Stimulated activated CD4-positive, alpha-beta T cell treated with anti-CD3 and anti-CD28 coated beads, Interleukin-2, amount 100 ng/mL, for 48 hours (primary cell): Measurements from ENCODE around the gene NFYC.

Experiments
- DNase-seq, 2 donors: peaks; one replicate each; pipeline ENCODE4 v3.0.0-alpha.2; 2020

The NFYC gene

GRCh38 chr1:40798366-40799281, 107.1 kb downstream of the NFYC start:
- no peak for DNase-seq

DNA sequence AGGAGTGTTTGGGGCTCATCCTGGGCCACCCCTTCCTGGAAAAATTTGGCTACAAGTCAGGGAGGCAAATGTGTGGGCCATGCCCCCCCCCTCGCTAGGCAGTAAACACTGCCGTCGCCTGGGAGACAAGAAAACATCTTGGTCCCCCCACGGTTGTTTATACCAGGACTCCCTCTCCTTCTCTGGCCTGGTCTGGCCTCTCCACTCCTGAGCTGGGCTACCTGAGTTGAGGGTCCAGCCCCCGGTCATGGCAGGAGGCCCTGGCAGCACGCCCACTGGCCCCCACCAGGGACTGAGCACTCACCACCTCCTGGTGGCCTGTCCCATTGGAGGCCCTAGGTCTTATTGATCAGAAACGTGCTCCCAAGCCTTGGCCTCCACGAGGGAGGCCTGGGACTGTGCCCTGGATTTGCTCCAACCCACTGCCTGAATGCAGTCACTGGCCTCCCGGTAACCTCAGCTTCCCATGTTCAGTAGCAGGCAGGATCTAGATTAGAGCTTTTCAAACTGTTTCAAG, 107.9 kb downstream of the NFYC start:
- no peak for DNase-seq

DNA sequence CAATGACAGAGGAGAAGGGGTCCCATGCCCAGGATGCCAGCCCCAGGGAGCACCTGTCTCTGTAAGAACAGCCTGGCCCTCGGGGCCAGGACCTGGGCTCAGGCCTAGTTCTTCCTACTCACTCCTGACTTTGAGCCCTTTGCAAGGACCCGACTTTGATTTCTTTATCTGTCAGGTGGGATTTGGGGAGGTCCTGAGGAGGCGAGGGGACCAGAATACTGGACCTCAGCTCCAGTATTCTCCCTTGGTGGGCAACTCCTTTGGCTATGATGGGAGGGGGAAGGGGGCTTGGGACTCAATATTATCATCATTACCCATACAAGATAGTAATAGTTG, 110.2 kb downstream of the NFYC start:
- DNase-seq, result no peak

DNA sequence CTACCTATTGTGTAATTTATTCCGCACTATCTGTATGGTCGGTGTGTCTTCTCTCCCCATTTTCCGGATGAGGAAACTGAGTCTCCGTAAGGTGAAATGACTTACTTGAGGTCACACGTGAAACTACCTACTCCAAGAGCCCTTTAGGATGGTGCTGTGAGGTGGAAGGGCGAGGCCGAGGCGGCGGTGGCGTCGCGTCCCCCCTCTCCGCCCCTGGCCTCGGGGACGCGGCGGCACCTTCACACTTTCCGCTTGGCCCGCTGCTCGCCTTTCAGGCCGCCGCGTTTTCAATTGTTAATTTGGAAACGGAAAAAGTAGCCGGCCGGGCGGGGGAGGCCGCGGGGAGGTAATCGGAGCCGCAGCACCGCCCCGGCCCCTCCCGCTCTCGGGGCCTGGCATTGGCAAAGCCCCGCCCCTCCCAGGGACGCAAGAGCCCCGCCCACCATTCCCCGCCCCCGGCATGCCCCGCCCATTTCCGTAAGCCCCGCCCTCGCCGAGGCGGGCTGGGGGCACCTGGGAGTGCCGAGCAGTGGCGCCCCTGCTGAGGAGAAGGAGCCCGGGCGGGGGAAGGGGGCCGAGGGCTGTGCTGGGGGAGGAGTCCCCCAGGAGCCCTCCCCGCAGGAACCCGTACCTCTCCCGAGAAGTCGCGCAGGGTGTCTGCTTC, 110.7 kb downstream of the NFYC start:
- DNase-seq, result peak; percentile 72 to 84

GRCh38 chr1:40802742-40803113, 111.2 kb downstream of the NFYC start:
- DNase-seq, result no peak

GRCh38 chr1:40803447-40803846, 111.9 kb downstream of the NFYC start:
- DNase-seq, result no peak

DNA sequence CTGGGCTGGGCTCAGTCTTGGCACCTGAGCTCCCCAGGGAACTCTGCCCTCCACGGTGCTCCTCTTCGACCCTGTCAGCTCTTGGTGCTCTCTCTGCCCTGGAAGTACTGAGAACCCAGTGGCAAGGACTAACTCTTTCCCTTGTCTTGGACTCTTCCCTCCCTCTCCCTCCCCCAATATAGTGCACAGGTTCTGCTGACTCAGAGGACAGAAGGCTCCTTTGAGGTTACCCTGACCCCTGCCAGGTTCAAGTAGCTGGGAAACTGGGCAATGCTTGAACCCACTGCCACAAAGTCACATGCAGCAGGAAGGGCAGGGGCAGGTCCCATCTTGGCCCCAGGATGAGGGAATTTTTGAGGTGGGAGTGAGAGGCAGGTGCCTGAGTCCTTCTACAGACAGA, 112.4 kb downstream of the NFYC start:
- DNase-seq, result no peak

DNA sequence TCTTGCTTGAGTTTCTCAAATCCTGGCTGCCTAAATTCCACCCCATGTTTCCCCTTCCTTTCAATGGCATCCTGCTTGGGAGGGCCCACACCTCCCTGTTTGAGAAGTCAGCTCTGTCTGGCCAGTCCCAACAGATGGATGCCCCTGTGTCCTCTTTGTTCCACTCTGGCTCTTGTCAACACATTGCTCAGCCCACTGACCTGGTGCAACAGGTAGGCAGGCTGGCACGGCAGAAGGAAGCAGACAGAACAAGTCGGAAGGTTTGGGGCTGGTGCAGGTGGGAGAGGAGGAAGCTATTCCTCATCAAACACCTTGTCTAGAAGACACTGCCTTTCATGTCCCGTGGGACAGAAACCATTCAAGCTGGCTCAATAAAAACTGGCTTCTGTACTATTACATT, 114.7 kb downstream of the NFYC start:
- DNase-seq, result no peak

GRCh38 chr1:40806731-40807695, 115.5 kb downstream of the NFYC start:
- DNase-seq, result no peak

DNA sequence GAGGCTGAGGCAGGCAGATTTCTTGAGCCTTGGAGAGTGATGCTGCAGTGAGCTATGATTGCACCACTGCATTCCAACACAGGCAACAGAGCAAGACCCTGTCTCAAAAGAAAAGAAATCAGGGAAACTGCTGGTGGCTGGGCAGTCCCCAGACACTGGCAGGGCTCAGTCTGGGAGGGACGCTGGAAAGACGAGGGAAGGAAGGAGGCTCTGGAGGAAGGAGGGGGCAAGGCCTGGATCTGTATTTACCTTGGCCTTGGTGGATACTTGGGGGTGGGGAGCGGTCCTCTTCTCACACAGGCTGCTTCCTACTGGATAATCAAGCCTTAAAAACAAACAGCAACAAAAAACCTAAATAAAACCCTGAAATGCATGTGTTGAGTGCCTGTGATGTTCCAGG, 116.5 kb downstream of the NFYC start:
- DNase-seq, result no peak

DNA sequence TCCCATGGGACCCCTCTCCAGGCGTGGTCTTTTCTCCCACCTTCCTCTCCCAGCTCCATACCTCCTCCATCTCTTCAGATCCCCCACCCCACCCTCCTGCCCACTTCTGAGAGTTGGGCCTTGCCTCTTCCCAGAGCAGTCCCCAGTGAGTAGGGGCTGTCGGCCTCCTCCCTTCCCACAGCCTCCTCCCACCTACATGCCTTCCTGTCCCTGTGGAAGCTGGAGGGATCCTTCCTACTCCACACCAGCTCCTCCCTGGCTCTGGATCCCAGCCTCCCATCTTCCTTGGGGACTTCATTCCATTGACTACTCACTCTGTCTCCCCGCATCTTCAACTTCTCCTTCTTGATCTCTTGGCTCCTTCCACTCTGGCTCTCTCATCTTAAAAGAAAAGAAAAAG, 116.9 kb downstream of the NFYC start:
- no peak for DNase-seq

- no peak for DNase-seq
Measured at GRCh38 chr1:40808909-40809308, 117.4 kb downstream of the NFYC start.

- DNase-seq, result no peak
Measured at GRCh38 chr1:40810927-40811326, 119.4 kb downstream of the NFYC start.

DNA sequence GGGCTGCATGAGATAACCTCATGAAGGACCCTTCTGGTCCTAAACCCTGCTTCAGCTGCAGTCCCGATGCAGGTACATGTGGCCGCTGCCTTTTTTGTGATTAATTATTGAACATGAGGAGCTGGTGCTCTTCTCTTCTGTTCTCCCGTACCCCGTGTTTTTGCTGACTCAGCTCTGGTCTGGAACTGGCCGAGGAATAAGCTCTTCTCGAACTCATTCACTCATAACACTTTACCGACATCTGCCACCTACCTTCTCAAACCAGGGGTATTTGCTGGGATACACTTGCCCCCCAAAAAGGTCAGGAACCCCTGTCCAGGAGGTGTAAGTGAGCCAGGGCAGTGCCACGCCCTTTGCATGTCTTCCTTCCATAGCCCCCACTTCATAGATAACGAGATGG, 123.9 kb downstream of the NFYC start:
- DNase-seq, result no peak

- no peak for DNase-seq
Measured at GRCh38 chr1:40817791-40818263, 126.3 kb downstream of the NFYC start.

DNA sequence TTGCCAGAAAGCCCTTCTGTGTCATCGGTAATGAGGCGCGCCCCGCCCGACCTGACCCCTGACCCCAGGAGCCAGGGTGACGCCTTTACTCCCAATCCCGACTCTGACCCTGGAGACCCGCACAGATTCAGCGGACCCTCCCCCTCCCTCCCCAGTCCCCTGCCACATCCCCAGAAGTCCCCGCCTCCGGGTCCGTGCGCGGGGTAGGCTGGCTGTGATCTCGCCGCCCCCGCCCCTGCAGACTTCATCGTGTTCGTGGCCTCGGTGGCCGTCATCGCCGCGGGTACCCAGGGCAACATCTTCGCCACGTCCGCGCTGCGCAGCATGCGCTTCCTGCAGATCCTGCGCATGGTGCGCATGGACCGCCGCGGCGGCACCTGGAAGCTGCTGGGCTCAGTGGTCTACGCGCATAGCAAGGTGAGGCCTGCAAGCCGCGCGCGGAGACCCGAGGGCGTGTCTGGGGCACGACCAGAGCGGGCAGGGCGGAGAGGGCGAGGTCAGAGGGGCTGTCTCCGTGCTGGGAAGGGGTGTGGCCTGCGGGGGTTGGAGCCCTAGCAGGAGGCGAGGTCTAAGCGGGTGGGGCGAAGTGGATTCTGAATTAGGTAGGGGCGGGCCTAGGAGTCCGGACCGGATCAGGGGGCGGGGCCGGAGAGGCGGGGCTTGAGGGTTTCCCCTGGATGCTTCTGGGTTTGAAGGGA, 126.9 kb downstream of the NFYC start:
- DNase-seq, result peak; percentile 79

DNA sequence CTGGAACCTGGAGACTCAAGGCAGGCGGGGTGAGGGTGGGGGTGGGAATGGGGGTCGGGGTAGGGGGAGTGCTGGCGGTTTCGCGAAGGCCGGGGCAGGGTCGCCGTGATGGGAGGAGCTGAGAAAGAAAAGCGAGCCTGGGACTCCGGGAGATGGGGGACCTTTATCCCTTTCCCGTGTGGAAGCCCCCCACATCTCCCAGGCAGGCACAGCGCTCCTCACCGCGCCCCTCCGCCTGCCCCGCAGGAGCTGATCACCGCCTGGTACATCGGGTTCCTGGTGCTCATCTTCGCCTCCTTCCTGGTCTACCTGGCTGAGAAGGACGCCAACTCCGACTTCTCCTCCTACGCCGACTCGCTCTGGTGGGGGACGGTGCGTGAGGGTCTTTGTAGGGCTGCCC, 127.6 kb downstream of the NFYC start:
- DNase-seq, result no peak

- no peak for DNase-seq
Measured at GRCh38 chr1:40820251-40820797, 128.8 kb downstream of the NFYC start.
